ENCODE measurements around the gene CCDC174. TPM values are rescaled to one million over a fixed set of nuclear protein-coding genes. Genes with fewer than 3 reads are reported as not detected.
A peak's percentile ranks its signal among the peaks of the same experiment; 100 is the strongest.
"Not testable (repeated sequence)": the region's sequence is repeated elsewhere in the genome, so short reads cannot be mapped to it uniquely, and the experiment has no call there.

The CCDC174 gene
- 37.3 TPM for total RNA-seq

DNA sequence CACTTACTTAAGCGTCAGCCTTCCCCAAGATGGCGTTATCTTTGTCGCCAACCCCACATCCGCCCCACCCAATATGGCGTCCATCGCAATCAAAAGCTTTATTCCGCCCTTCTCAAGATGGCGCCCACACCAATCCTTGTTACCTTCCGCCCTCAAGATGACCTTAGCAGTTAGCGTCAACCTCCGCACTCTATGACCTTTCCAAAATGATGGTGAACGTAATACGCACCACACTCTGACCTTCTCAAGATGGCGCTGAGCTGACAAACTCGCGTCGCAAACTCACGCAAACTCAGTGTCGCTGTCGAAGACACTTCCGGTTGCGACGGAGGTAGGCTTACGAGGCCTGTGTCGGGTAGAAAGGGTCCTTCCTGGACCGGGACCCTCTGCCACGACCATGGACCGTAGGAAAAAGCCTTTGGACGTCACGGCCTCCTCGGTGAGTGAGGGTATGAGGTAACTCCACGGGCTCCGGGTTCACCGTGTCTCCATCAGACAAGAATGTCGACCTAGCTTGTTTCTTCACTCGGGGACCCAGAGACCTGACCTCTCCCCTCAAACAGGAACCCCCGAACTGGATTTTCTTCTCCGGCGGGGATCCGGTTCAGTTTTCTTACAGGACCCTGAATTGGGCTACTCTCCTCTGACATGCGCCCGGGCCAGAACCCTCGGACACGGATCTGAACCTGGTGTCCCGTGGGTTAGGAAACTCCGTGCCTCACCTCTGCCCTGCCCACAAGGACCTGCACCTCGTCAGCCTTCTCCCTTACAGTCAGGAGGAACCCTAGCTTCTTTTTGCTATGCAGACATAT, at the start of gene CCDC174:
Gene CCDC174 (plus strand): TSS at position 323 of the 812 bp plus-strand sequence. CDS start 75 bp downstream, at position 398.
- Histone ChIP-seq H3K27me3 (ENCODE audit: insufficient read depth, low read length) (no peaks in the 10 kb centered on the region), H3K4me1 (ENCODE audit: insufficient read depth, low read length) (peaks cover 34% of the 10 kb centered on the region), H3K4me3 (ENCODE audit: low read length) (peak within 1 kb of the TSS; percentile 62), H3K9me3 (ENCODE audit: low read depth, low read length) (no peaks in the 10 kb centered on the region)

DNA sequence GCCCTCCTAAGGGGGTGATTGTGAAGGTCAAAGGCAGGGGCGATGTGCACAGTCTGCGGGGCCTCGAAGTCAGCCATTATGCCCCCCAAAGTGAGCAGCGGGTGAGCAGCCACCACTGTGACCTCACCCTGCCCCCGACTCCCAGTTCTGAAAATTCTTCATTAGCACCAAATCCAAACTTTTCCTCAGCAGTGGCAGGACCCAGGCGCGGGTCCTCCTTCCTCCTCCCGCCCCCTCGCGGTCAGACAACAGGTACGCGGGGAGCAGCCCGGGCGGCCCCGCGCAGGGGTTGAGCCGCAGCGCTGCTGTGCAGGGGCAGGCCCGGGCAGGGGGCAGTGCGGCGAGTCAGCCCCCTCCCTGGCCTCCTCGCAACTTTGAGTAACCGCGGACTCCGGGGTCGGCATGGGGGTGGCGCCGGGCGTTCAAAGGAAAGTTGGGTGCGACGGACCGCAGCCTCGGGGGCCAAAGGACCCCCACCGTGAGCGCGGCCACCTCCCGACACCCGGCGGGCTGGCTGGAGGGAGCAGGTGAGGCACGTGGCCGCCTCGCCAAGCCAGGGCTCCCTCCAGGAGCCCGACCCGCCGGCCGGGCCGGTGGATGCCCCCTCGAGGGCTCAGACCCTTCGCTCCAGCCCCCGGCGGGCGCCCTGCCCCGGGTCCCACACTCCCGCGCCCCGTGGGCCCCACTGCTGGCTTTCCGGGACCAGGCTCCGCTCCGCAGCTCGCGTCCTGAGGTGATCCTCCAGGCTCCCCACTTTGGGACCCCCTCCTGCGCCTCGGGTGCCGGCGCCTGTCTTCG, 49.4 kb upstream of the CCDC174 start:
- Histone ChIP-seq H3K9me3 (ENCODE audit: low read depth, low read length) (no peaks in the 10 kb centered on the region), H3K4me3 (ENCODE audit: low read length) (no peak overlapping the region), H3K4me1 (ENCODE audit: insufficient read depth, low read length) (no peaks in the 10 kb centered on the region), H3K27me3 (ENCODE audit: insufficient read depth, low read length) (peaks cover 53% of the 10 kb centered on the region)

DNA sequence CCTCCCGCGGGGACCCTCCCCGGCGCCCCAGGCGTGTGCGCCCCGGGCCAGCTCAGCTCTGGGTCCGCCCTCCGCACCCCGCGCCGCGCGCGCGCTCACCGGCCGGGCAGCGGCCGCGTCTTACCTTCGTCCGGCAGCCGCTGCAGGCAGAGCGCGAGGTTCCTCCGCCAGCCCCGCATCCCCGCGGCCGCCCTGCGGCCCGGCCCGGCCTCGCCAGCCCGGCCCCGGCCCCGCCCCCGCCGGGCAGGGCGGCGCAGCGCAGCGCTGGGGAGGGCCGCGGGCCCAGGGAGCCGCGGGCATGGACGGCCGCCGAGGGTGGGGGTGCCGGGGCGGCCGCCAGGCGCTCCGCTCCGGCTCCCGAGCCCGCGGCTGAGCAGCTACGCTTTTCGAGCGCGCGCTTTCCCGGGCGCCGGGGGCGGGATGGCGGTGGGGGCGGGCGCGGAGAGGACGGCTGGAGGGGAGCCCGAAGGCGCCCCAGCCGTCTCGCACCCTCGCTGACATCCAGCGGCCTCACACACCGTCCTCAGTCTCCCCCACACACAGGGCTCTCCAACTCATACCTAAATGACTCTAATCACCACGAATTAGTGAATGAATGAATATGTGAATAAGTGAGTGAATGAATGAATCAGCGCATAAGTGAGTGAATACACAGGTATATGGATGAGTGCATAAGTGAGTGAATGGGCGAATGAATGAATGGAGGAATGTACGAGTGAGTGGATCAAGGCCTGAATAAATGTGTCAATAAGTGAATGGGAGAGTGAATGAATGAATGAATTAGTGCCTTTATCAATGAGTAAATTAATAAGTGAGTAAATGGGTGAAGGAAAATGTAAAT, 48.5 kb upstream of the CCDC174 start:
- Histone ChIP-seq H3K9me3 (ENCODE audit: low read depth, low read length) (no peaks in the 10 kb centered on the region), H3K4me3 (ENCODE audit: low read length) (no peak overlapping the region), H3K4me1 (ENCODE audit: insufficient read depth, low read length) (no peaks in the 10 kb centered on the region), H3K27me3 (ENCODE audit: insufficient read depth, low read length) (peaks cover 51% of the 10 kb centered on the region)

DNA sequence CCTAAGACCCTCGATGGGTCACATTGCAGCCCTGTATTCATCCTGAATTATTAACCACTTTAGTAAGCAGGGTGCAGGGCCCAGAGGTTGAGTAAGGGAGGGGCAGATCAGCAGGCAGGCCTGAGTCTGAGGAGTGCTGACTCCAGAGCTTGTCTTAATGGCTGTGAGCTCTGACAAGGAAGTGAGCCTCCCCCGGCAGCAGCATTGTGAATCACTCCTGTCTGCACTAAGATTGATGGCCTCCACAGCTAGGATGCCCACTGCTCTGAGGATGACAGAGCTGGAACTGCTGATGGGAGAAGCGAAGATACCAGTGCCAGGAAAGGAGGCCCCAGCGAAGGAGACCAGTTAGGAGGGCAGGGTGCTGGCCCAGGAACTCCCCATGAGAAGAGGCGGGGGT, 46.5 kb upstream of the CCDC174 start:
- Histone ChIP-seq H3K9me3 (ENCODE audit: low read depth, low read length) (no peaks in the 10 kb centered on the region), H3K27me3 (ENCODE audit: insufficient read depth, low read length) (peaks cover 46% of the 10 kb centered on the region), H3K4me3 (ENCODE audit: low read length) (no peak overlapping the region)

DNA sequence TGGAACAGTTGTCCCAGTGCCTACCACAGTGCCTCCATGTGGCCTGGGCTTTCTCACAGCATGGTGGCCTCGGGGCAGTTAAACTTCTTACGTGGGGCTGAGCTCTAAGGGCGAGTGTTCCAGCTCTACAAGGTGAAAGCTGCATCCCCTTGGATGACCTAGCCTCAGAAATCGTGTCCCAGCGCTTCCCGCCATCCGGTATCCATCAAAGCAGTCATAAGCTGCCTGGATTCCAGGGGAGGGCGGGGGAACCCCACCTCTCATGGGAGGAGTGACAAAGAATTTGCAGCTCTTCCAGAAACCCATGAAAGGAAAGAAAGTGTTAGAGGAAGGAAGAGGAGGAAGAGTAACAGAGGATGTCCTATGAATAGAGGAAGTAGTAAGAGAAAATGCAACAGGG, 45.8 kb upstream of the CCDC174 start:
- H3K4me1 ChIP-seq (ENCODE audit: insufficient read depth, low read length): no peaks in the 10 kb centered on the region
- no peak overlapping the region for H3K4me3 ChIP-seq (ENCODE audit: low read length)
- peaks cover 45% of the 10 kb centered on the region for H3K27me3 ChIP-seq (ENCODE audit: insufficient read depth, low read length)
- no peaks in the 10 kb centered on the region for H3K9me3 ChIP-seq (ENCODE audit: low read depth, low read length)

More for the DNA sequence above, 46.5 kb upstream of the CCDC174 start:
- no peaks in the 10 kb centered on the region for H3K4me1 ChIP-seq (ENCODE audit: insufficient read depth, low read length)

DNA sequence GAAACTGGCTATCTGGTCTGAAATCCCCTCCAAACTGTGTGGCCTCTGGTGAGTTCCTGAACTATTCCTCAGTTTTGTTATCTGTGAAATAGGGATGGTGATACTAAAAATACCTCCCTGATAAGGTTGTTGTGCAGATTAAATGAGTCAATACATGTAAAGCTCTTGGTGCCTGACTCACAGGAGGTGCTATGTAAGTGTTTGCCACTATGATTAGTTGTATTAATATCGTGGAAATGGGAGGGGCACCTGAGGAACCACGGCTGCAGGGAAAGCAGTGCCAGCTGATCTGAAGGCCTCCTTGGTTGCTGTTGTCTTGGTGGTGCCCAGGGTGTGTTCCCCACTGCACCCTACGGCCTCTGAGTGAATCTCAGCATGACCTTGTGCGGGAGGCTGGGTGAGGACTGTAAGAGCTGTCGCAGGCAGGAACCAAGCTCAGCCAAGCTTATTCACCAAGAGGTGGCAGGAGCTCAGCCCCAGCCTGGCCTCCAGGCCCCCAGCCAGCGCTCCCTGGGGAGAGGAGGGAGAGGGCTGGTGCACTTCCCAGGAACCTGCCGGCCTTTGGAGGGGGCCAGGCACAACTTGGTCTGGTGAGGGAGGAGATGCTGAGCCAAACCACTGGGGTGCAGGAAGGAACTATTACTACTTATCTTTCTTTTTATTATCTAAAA, 44.8 kb upstream of the CCDC174 start:
- Histone ChIP-seq H3K4me1 (ENCODE audit: insufficient read depth, low read length) (no peaks in the 10 kb centered on the region), H3K9me3 (ENCODE audit: low read depth, low read length) (no peaks in the 10 kb centered on the region), H3K4me3 (ENCODE audit: low read length) (no peak overlapping the region), H3K27me3 (ENCODE audit: insufficient read depth, low read length) (peaks cover 36% of the 10 kb centered on the region)

DNA sequence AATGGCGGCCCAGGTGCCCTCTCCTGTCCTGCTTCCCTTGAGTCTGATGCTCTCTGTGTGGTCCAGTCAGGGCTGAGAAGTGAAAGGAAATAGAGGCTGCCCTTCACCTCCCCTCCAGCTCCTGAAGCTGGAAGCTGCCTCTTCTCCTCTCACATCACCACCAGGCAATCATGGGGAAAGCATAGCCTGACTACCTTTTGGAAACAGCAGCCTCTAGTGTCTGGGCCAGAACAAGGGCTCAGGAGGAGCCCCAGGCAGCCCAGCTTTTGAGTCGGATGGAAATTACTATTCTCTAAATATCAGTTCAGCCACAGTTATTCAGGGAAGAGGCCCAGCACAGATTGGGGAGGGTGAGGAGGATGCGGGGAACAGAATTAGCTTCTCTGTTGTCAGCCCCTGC, 43.3 kb upstream of the CCDC174 start:
- Histone ChIP-seq H3K27me3 (ENCODE audit: insufficient read depth, low read length) (peaks cover 27% of the 10 kb centered on the region), H3K9me3 (ENCODE audit: low read depth, low read length) (no peaks in the 10 kb centered on the region), H3K4me1 (ENCODE audit: insufficient read depth, low read length) (no peaks in the 10 kb centered on the region), H3K4me3 (ENCODE audit: low read length) (no peak overlapping the region)

DNA sequence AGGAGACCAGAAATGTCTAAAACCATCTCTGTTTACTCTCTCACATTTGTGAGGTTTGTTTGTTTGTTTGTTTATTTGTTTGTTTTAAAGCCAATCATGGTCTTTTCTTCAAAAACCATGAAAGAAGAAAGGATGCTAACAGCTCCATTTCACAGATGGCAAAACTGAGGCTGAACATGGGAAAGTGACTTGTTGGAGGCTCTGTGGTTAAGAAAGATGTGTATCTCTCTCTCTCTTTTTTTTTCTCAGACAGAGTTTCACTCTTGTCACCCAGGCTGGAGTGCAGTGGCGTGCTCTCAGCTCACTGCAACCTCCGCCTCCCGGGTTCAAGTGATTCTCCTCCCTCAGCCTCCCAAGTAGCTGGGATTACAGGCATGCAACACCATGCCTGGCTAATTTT, 42.5 kb upstream of the CCDC174 start:
- H3K27me3 ChIP-seq (ENCODE audit: insufficient read depth, low read length): peaks cover 25% of the 10 kb centered on the region
- not testable (repeated sequence) for H3K4me3 ChIP-seq (ENCODE audit: low read length); H3K4me1 ChIP-seq (ENCODE audit: insufficient read depth, low read length); H3K9me3 ChIP-seq (ENCODE audit: low read depth, low read length)

DNA sequence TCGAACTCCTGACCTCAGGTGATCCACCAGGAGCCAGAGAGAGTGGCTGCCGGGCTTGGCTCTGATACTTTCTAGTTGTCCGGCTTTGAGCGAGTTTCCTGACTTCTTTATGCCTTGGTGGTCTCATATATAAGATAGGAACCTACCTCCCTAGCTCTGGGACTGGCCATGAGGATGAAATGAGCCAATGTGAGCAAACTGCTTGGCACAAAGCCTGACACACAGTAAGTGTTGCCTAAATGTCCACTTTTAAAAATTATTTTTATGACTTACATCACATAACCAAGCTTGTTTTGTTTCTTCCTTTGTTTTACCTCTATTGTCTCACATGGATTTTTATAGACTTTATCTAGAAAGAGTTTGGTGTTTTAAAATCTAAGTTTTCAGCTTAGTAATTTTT, 42.1 kb upstream of the CCDC174 start:
- Histone ChIP-seq H3K9me3 (ENCODE audit: low read depth, low read length) (no peaks in the 10 kb centered on the region), H3K27me3 (ENCODE audit: insufficient read depth, low read length) (peaks cover 23% of the 10 kb centered on the region), H3K4me1 (ENCODE audit: insufficient read depth, low read length) (no peaks in the 10 kb centered on the region), H3K4me3 (ENCODE audit: low read length) (no peak overlapping the region)

DNA sequence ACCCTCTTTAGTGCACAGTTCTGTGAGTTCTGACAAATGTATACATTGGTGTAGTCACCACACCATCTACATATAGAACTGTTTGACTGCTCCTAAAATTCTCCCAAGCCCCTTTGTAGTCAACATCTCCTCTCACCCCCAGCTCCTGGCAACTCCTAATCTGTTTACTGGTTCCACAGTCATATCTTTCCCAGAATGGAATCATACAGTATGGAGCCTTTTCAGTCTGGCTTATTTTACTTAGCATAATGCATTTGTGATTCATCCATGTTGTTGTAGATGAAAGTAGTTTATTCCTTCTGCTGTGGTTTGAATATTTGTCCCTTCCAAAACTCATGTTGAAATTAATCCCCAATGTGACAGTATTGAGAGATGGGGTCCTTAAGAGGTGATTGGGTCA, 41.6 kb upstream of the CCDC174 start:
- no peak overlapping the region for H3K4me3 ChIP-seq (ENCODE audit: low read length)
- no peaks in the 10 kb centered on the region for H3K9me3 ChIP-seq (ENCODE audit: low read depth, low read length)
- peaks cover 20% of the 10 kb centered on the region for H3K27me3 ChIP-seq (ENCODE audit: insufficient read depth, low read length)
- no peaks in the 10 kb centered on the region for H3K4me1 ChIP-seq (ENCODE audit: insufficient read depth, low read length)

DNA sequence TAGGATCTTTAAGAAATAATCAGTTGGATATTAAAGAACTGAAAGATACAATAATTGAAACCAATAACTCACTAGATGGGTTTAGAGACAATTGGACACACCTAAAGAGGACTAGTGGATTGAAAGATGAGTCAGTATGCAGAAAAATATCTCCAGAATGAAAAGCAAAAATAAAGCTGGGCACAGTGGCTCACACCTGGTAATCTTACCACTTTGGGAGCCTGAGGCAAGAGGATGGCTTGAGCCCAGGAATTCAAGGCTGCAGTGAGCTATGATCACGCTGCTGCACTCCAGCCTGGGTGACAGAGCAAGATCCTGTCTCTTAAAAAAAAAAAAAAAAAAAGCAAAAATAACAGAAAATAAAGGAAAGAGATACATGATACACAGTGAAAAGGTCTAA, 37.4 kb upstream of the CCDC174 start:
- Histone ChIP-seq H3K27me3 (ENCODE audit: insufficient read depth, low read length) (peaks cover 18% of the 10 kb centered on the region), H3K4me1 (ENCODE audit: insufficient read depth, low read length) (no peaks in the 10 kb centered on the region), H3K4me3 (ENCODE audit: low read length) (no peak overlapping the region), H3K9me3 (ENCODE audit: low read depth, low read length) (no peaks in the 10 kb centered on the region)

DNA sequence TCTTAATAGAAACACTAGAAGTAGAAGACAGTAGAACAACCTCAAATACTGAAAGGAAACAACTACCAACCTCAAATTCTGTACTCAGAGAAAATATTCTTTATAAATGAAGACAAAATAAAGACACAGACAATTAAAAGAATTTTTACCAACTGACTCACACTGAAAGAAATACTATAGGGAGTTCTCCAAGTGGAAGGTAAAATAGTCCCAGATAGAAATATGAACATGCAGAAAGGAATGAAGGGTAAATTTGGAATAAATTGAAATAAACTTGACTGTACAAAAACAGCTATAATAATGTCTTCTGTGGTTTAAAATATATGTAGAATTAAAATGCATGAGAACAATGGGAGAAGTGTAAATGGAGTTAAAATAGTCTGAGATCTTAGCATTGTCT, 36.7 kb upstream of the CCDC174 start:
- H3K4me3 ChIP-seq (ENCODE audit: low read length): no peak overlapping the region

DNA sequence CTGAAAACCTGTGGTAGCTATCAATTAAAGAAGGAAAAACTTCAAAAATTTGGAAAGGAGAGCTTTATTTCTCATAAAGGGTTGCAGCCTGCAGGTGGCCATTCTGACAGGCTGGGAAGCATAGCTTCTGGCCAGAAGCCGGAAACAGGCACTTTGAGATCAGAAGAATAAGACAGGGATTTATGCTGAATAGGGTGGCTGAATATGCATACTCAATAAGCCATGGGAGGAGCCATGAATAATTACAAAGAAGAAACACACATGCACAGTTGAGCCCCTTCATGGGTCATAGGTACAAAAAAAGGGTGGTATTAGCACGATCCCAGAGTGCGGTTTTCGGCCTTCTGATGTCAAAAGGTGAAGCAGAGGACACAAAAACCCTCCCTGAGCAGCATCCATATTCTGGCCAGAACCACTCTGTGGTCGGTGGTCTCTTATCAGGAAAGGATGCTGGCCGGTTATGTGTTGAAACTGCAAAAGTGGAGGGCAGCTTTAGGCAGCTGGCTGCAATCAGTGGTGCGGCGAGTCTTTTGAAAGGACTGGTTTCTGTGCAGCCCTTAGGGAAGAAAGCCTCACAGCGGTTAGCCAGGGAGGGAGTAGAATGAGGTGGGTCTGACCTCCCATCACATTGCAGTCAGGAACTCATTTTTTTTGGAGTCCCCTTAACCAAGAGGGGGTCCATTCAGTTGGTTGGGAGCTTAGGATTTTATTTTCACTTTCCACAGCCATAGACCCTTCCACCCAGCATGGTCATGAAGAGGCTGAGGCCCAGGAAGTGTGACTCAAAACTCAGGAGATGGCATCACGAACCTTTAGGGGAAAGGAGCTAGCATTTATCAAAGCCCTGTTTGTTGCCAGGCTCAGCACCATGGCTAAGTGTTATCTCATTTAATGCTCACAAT, 34.7 kb upstream of the CCDC174 start:
- Histone ChIP-seq H3K9me3 (ENCODE audit: low read depth, low read length) (no peaks in the 10 kb centered on the region), H3K4me1 (ENCODE audit: insufficient read depth, low read length) (no peaks in the 10 kb centered on the region)

More for the DNA sequence above, 36.7 kb upstream of the CCDC174 start:
- peaks cover 17% of the 10 kb centered on the region for H3K27me3 ChIP-seq (ENCODE audit: insufficient read depth, low read length)
- H3K4me1 ChIP-seq (ENCODE audit: insufficient read depth, low read length): no peaks in the 10 kb centered on the region
- H3K9me3 ChIP-seq (ENCODE audit: low read depth, low read length): no peaks in the 10 kb centered on the region

More for the DNA sequence above, 34.7 kb upstream of the CCDC174 start:
- no peak overlapping the region for H3K4me3 ChIP-seq (ENCODE audit: low read length)
- peaks cover 9% of the 10 kb centered on the region for H3K27me3 ChIP-seq (ENCODE audit: insufficient read depth, low read length)
